GM19438 (cell line): ENCODE data around the gene LY86.

Source experiments
- ATAC-seq: cut with Tn5 transposase; IDR thresholded peaks from one replicate; pipeline ENCODE4 v1.9.1; 2021; ENCODE audit warnings: low read depth; ENCODE audit not compliant: unreplicated experiment

Gene LY86

GRCh38 chr6:6569811-6570164, 18.7 kb upstream of the LY86 start:
- ATAC-seq, result no peak

- no peak for ATAC-seq
Observed at GRCh38 chr6:6570929-6571671, 17.4 kb upstream of the LY86 start.

- no peak for ATAC-seq
Observed at GRCh38 chr6:6575143-6575542, 13.4 kb upstream of the LY86 start.

- ATAC-seq, result no peak
Observed at GRCh38 chr6:6577735-6578134, 10.8 kb upstream of the LY86 start.

- ATAC-seq, result no peak
Observed at GRCh38 chr6:6579281-6579680, 9.2 kb upstream of the LY86 start.

- ATAC-seq, result no peak
Observed at GRCh38 chr6:6580225-6580856, 8.2 kb upstream of the LY86 start.

- no peak for ATAC-seq
Observed at GRCh38 chr6:6581054-6581453, 7.5 kb upstream of the LY86 start.

- ATAC-seq, result no peak
Observed at GRCh38 chr6:6582131-6582530, 6.4 kb upstream of the LY86 start.

- no peak for ATAC-seq
Observed at GRCh38 chr6:6583836-6584235, 4.7 kb upstream of the LY86 start.

GRCh38 chr6:6584310-6585002, 4.1 kb upstream of the LY86 start:
- no peak for ATAC-seq

GRCh38 chr6:6585003-6585311, 3.6 kb upstream of the LY86 start:
- no peak for ATAC-seq

- ATAC-seq, result no peak
Observed at GRCh38 chr6:6586167-6586566, 2.4 kb upstream of the LY86 start.

- ATAC-seq, result peak; percentile 43
Observed at GRCh38 chr6:6586671-6587526, 1.6 kb upstream of the LY86 start.

- no peak for ATAC-seq
Observed at GRCh38 chr6:6587696-6588063, 840 bp upstream of the LY86 start.

- no peak for ATAC-seq
Observed at GRCh38 chr6:6588924-6589709, 597 bp downstream of the LY86 start.

- no peak for ATAC-seq
Observed at GRCh38 chr6:6590530-6590929, 2.0 kb downstream of the LY86 start.

GRCh38 chr6:6591778-6592465, 3.4 kb downstream of the LY86 start:
- ATAC-seq, result no peak

- ATAC-seq, result no peak
Observed at GRCh38 chr6:6592826-6593475, 4.4 kb downstream of the LY86 start.

GRCh38 chr6:6593867-6594468, 5.4 kb downstream of the LY86 start:
- ATAC-seq, result no peak
